ENCODE results near the gene PRPS1L1.

The PRPS1L1 gene

DNA sequence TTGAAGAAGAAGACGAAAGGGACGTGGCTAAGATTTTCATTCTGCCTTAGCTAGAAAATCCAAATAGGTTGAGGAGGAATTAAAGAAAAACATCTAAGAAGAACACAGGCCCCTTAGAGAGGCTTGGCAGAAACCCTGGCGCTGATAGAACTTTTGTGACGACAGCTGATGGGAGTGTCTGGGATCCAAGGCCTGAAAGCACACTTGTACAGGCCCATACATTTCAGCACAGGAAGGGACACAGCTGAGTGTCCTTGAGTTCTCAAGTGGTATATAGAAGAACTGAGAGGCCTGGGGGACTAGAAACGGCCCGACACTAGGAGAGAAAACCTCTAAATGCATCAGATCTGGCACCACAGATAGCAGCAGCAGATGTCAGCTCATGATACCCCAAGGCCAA lies 39.5 kb downstream of the PRPS1L1 start:
- Histone ChIP-seq H3K9me3 (ENCODE audit: low read depth, low read length) (no peaks in the 10 kb centered on the region), H3K27ac (no peak overlapping the region), H3K4me3 (no peak overlapping the region), H3K36me3 (ENCODE audit: insufficient read depth, low read length) (no peaks in the 10 kb centered on the region), H3K9ac (ENCODE audit: insufficient read length) (no peak overlapping the region)
- DNase-seq (ENCODE audit: low read depth, low spot score), result no peak
- no peak for TF ChIP-seq POLR2AphosphoS5 (IDR thresholded peaks at IDR 0.05; ENCODE audit: borderline replicate concordance, low read depth, low read length)
- no peak for TF ChIP-seq EZH2 (IDR thresholded peaks at IDR 0.05)
- no peak for TF ChIP-seq FOXP2 (optimal IDR thresholded peaks at IDR 0.05; ENCODE audit: control extremely low read depth, extremely low read length, insufficient read depth)

- H3K4me3 ChIP-seq, result no peak overlapping the region
- no peak for DNase-seq (ENCODE audit: low read depth, low spot score)
- H3K9me3 ChIP-seq (ENCODE audit: low read depth, low read length), result no peaks in the 10 kb centered on the region
- TF ChIP-seq FOXP2 (optimal IDR thresholded peaks at IDR 0.05; ENCODE audit: control extremely low read depth, extremely low read length, insufficient read depth) (no peak), POLR2AphosphoS5 (IDR thresholded peaks at IDR 0.05; ENCODE audit: borderline replicate concordance, low read depth, low read length) (no peak), EZH2 (IDR thresholded peaks at IDR 0.05) (no peak)
- no peak overlapping the region for H3K27ac ChIP-seq
- no peak overlapping the region for H3K9ac ChIP-seq (ENCODE audit: insufficient read length)
- H3K36me3 ChIP-seq (ENCODE audit: insufficient read depth, low read length), result no peaks in the 10 kb centered on the region
These were observed 40.8 kb downstream of the PRPS1L1 start for GRCh38 chr7:17986851-17987250.

DNA sequence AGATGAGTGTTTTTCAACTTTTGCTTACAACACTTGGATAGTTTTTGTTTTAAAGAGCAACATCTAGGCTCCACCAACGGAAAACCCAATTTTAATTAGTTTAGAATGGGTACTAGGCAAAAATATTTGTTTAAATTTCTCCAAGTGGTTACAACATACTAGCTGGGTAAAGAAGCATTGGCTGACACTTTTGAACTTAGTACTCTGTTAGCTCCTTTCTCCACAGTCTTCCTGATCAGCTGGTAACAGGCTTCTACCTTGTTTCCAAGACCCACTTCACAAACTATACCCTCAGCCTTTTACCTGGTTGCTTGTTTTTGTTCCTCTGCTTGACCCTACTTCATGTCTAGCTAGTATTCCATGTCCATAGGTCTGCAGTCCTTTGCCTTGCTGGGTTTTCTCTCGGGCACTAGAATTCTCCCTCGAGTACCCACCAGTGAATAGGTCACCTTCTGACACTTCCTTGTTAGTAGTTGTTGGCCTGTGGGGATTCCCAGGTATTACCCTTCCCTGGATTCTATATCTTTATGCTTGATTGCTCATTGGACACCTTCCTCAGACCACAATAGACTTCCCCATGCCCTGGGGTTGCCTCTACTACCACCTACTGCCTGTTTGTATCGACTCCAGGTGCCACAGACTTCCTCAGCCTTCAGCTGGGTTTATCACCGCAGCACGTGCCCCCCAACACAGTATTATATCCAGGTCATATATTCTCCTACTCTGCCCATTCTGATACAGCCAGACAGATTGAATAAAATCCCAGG lies 42.0 kb downstream of the PRPS1L1 start:
- Histone ChIP-seq H3K4me3 (no peak overlapping the region), H3K9me3 (ENCODE audit: low read depth, low read length) (no peaks in the 10 kb centered on the region), H3K9ac (ENCODE audit: insufficient read length) (no peak overlapping the region), H3K27ac (no peak overlapping the region), H3K36me3 (ENCODE audit: insufficient read depth, low read length) (no peaks in the 10 kb centered on the region)
- TF ChIP-seq EZH2 (IDR thresholded peaks at IDR 0.05), result no peak
- TF ChIP-seq FOXP2 (optimal IDR thresholded peaks at IDR 0.05; ENCODE audit: control extremely low read depth, extremely low read length, insufficient read depth), result no peak
- TF ChIP-seq POLR2AphosphoS5 (IDR thresholded peaks at IDR 0.05; ENCODE audit: borderline replicate concordance, low read depth, low read length), result no peak
- no peak for DNase-seq (ENCODE audit: low read depth, low spot score)

DNA sequence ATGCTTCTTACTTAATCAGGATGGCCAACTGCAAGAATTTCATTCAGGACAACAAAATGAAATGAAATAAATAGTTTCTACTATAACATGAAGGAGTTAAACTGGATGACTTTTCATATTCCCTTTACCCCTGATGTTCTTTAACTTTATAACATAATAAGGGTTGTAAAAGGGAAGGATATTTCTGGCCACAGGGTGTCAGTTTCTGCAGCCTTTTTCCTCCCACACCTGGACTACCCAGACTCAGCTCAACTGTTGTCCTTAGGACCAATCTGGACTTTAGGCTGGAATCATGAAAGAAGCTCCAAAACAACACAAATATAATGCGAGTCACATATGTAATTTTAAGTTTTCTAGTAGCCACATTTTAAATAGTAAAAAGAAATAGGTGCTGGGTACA lies 43.4 kb downstream of the PRPS1L1 start:
- Histone ChIP-seq H3K9me3 (ENCODE audit: low read depth, low read length) (no peaks in the 10 kb centered on the region), H3K36me3 (ENCODE audit: insufficient read depth, low read length) (no peaks in the 10 kb centered on the region), H3K9ac (ENCODE audit: insufficient read length) (no peak overlapping the region), H3K27ac (no peak overlapping the region), H3K4me3 (no peak overlapping the region)
- no peak for DNase-seq (ENCODE audit: low read depth, low spot score)
- TF ChIP-seq POLR2AphosphoS5 (IDR thresholded peaks at IDR 0.05; ENCODE audit: borderline replicate concordance, low read depth, low read length) (no peak), EZH2 (IDR thresholded peaks at IDR 0.05) (no peak), FOXP2 (optimal IDR thresholded peaks at IDR 0.05; ENCODE audit: control extremely low read depth, extremely low read length, insufficient read depth) (no peak)

- no peak for DNase-seq (ENCODE audit: low read depth, low spot score)
- TF ChIP-seq EZH2 (IDR thresholded peaks at IDR 0.05), result no peak
- no peak for TF ChIP-seq POLR2AphosphoS5 (IDR thresholded peaks at IDR 0.05; ENCODE audit: borderline replicate concordance, low read depth, low read length)
- TF ChIP-seq FOXP2 (optimal IDR thresholded peaks at IDR 0.05; ENCODE audit: control extremely low read depth, extremely low read length, insufficient read depth), result no peak
- no peak overlapping the region for H3K9ac ChIP-seq (ENCODE audit: insufficient read length)
These were observed 44.2 kb downstream of the PRPS1L1 start for GRCh38 chr7:17983221-17984062.

GRCh38 chr7:17976952-17977351 lies 50.7 kb downstream of the PRPS1L1 start:
- TF ChIP-seq POLR2AphosphoS5 (IDR thresholded peaks at IDR 0.05; ENCODE audit: borderline replicate concordance, low read depth, low read length) (no peak), FOXP2 (optimal IDR thresholded peaks at IDR 0.05; ENCODE audit: control extremely low read depth, extremely low read length, insufficient read depth) (no peak), EZH2 (IDR thresholded peaks at IDR 0.05) (no peak)

More at GRCh38 chr7:17983221-17984062, 44.2 kb downstream of the PRPS1L1 start:
- Histone ChIP-seq H3K4me3 (no peak overlapping the region), H3K27ac (no peak overlapping the region), H3K36me3 (ENCODE audit: insufficient read depth, low read length) (no peaks in the 10 kb centered on the region), H3K9me3 (ENCODE audit: low read depth, low read length) (no peaks in the 10 kb centered on the region)

More at GRCh38 chr7:17976952-17977351, 50.7 kb downstream of the PRPS1L1 start:
- Histone ChIP-seq H3K27ac (no peak overlapping the region), H3K9me3 (ENCODE audit: low read depth, low read length) (no peaks in the 10 kb centered on the region), H3K36me3 (ENCODE audit: insufficient read depth, low read length) (no peaks in the 10 kb centered on the region), H3K9ac (ENCODE audit: insufficient read length) (no peak overlapping the region), H3K4me3 (no peak overlapping the region)
- no peak for DNase-seq (ENCODE audit: low read depth, low spot score)

Measured in SK-N-MC (cell line).